BJ (cell line): Measurements from ENCODE around the gene TERB1. TPM values are rescaled to one million over a fixed set of nuclear protein-coding genes. Genes with fewer than 3 reads are reported as not detected.

Experiments
- CTCF ChIA-PET: fragments of 350-600 bp; formaldehyde crosslinking; extraction: SDS; loops from one replicate; lab custom pipeline; 2021; ENCODE audit warnings: antibody characterized with exemption, inconsistent platforms; lab: Yijun Ruan, JAX
- POLR2A ChIA-PET: fragments of 300-600 bp; sonication (Branson Sonifier 250); formaldehyde crosslinking; extraction: SDS; loops from one replicate; lab custom pipeline; 2021; ENCODE audit warnings: antibody characterized with exemption; lab: Charles Lee
- DNase-seq: peaks from one replicate; pipeline ENCODE4 v3.0.0-alpha.2; 2011; ENCODE audit warnings: low read depth
- H3K27me3 ChIP-seq: 2 replicates; pipeline ENCODE4 v1.6.0; 2011; ENCODE audit warnings: low read length; ENCODE audit not compliant: control insufficient read depth, insufficient read depth
- H3K36me3 ChIP-seq: 2 replicates; pipeline ENCODE4 v1.5.1; 2011; ENCODE audit warnings: low read length; ENCODE audit not compliant: control insufficient read depth, insufficient read depth
- H3K4me3 ChIP-seq: 2 replicates; pipeline ENCODE4 v1.5.1; 2011; ENCODE audit warnings: low read depth, mild to moderate bottlenecking, control low read depth, low read length
- polyA plus RNA-seq: library from polyadenylated mRNA; depleted of rRNA; stranded (reverse); fragments of >200 nt; gene quantifications from 2 replicates; pipeline ENCODE4 v1.2.3, GENCODE V29; 2011
- TF ChIP-seq, protein P1 (sequence below): IDR thresholded peaks from 2 replicates; pipeline ENCODE4 v1.5.1; 2011; ENCODE audit warnings: low read depth, mild to moderate bottlenecking, control low read depth, inconsistent platforms, low read length, moderate library complexity; ENCODE audit not compliant: insufficient read depth

The TERB1 gene
- polyA plus RNA-seq, 1 experiment: not detected

DNA sequence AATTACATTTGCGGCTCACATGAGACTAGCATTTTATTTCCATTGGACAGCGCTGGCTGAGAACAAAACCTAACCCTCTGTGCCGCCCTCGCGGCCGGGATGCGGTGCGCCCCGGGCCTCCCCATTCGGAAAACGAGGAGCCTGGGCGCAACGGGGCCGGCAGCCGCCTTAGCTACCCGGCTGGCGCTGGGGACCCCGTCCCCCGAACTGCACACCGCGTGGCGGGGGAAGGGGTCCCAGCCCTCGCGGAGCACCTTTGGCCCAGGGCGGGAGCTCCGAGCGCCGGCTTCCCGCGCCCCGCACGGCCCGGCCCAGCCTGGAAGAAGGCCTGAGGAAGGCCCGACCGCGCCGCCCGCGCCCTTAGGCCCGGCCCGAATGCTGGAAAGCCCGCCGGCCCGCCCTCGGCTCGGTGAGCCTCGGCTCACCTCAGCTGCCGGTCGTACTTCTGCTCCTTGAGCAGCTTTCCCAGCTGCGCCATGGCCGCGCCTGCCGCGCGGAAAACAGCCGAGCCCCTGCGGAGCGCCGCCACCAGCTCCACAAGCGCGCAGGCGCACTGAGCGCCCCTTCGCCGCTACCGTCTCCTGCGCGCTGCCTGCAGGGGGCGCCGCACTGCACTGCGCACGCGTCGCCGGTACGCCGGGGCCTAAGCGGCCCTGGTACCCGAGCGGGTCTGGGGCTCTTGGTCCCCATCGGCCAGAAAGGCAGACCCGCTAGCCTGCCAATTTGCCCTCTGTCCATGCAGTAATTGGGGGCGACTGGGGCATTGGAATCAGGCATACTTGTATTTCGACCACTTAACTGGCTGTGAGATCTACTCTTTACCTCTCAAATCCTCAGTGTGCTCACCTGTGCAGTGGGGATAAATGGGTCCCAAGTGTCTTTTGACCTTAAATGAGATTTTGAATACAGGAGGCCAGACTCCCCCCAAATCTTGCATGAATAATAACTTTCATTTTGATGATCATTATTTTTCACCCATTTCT lies 29.3 kb upstream of the TERB1 start, which contains the start of gene NAE1:
TSS of gene NAE1 (minus strand) at position 555 of the 983 bp plus-strand sequence. CDS start at position 478, 77 bp downstream.
- TF ChIP-seq, protein P1, sequence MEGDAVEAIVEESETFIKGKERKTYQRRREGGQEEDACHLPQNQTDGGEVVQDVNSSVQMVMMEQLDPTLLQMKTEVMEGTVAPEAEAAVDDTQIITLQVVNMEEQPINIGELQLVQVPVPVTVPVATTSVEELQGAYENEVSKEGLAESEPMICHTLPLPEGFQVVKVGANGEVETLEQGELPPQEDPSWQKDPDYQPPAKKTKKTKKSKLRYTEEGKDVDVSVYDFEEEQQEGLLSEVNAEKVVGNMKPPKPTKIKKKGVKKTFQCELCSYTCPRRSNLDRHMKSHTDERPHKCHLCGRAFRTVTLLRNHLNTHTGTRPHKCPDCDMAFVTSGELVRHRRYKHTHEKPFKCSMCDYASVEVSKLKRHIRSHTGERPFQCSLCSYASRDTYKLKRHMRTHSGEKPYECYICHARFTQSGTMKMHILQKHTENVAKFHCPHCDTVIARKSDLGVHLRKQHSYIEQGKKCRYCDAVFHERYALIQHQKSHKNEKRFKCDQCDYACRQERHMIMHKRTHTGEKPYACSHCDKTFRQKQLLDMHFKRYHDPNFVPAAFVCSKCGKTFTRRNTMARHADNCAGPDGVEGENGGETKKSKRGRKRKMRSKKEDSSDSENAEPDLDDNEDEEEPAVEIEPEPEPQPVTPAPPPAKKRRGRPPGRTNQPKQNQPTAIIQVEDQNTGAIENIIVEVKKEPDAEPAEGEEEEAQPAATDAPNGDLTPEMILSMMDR: peak; percentile 86
- DNase-seq: peak; percentile 32
- CTCF ChIA-PET: interaction anchor here (0.6 to 3.5 kb wide), 51 partner anchors 8 to 433 kb away, joined by 3 to 50 read pairs (median 4); partner anchors contain the start of genes CA7 and DYNC1LI2

DNA sequence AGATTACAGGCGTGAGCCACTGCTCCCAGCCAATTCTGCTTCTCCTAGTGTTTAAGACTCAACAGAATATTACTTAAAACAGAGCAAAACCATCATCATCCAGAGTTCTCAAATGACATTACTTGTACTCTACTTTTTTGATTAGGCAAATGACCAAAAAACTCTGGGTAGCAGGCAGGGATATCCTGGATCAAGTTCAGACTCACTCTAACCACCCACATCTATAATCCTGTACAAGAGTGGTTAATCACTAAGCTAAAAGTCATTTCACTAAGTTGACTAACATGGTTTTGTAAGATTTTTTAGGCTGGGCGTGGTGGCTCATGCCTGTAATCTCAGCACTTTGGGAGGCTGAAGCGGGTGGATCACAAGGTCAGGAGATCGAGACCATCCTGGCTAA lies 22.6 kb upstream of the TERB1 start:
- Histone ChIP-seq H3K36me3 (peaks cover 11% of the 10 kb centered on the region), H3K27me3 (no peaks in the 10 kb centered on the region), H3K4me3 (no peak overlapping the region)
- CTCF ChIA-PET: interaction anchor here (1.2 to 3.6 kb wide), 4 partner anchors 9 to 49 kb away, joined by 3 to 16 read pairs (median 6); no protein-coding TSS in a partner anchor
- TF ChIP-seq, protein P1: no peak
- no peak for DNase-seq
- POLR2A ChIA-PET: no interaction called here

More for the DNA sequence above, 29.3 kb upstream of the TERB1 start, which contains the start of gene NAE1:
- POLR2A ChIA-PET: no interaction called here
- H3K36me3 ChIP-seq: peaks cover under 1% of the 10 kb centered on the region; the same call in 1 of the 2 replicates
- peak within 1 kb of the TSS; percentile 73 for H3K4me3 ChIP-seq
- H3K27me3 ChIP-seq: no peaks in the 10 kb centered on the region

DNA sequence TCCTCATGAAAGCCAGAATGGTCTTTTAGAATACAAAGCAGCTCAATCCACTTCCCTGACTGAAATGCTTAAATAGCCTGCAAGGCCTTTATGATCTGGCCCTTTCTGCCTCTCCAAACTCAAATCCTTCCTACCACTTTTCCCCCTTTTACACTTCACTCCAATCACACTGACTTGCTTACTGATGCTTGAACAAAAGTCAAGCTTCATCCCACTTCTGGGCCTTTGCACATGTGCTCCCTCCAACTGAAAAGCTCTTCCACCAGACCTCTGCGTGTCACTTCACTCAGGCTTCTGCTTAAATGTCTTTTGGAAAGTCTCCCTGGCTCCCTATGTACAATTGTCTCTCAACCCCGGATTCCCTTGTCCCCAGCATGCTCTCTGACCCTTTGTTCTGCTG lies 13.3 kb upstream of the TERB1 start:
- CTCF ChIA-PET: interaction anchor here (0.7 to 1.5 kb wide), 5 partner anchors 9 to 408 kb away, joined by 3 to 5 read pairs (median 3); partner anchors contain the start of gene NAE1
- POLR2A ChIA-PET: no interaction called here
- TF ChIP-seq, protein P1: no peak
- Histone ChIP-seq H3K27me3 (no peaks in the 10 kb centered on the region), H3K36me3 (peaks cover 7% of the 10 kb centered on the region), H3K4me3 (no peak overlapping the region)
- no peak for DNase-seq

DNA sequence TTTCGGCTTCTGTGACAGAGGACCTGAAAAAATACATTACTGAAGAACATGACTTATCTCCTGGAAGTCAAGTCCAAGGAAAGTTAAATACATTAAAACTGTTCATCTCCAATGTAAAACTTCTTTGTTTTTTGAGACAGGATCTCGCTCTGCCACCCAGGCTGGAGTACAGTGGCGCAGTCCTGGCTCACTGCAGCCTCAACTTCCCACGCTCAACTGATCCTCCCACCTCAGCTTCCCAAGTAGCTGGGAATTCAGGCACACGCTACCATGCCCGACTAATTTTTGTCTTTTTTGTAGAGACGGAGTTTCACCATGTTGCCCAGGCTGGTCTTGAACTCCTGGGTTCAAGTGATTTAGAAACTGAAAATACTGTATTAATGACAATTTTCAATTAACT lies 9.7 kb upstream of the TERB1 start:
- no peaks in the 10 kb centered on the region for H3K27me3 ChIP-seq
- H3K36me3 ChIP-seq: peaks cover 6% of the 10 kb centered on the region
- ChIA-PET POLR2A (no interaction called here), CTCF (interaction anchor here (0.6 kb wide), 1 partner anchor 19 kb away, joined by 3 read pairs; no protein-coding TSS in a partner anchor)
- TF ChIP-seq, protein P1: no peak
- no peak for DNase-seq
- H3K4me3 ChIP-seq: no peak overlapping the region

DNA sequence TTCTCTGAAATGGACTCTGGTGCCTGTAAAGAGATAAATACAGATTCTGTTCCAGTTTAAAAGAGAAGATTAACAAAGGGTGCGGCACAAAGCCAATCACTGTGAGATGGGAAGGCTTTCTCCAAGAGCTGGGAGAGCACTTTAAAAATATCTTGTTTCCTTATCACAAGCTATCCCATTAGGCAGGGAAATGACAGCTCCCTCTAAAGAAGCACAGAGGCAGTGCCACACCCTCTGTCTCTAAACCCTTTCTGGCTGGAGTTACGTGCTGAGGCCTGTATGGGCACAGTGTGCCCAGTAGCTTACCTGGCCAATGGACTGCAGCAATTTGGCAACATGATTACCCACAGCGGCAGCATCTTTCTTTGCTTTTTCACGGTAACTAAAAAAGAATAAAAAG lies 9.0 kb upstream of the TERB1 start:
- peaks cover 7% of the 10 kb centered on the region for H3K36me3 ChIP-seq
- ChIA-PET CTCF (interaction anchor here (0.6 kb wide), 1 partner anchor 20 kb away, joined by 3 read pairs; no protein-coding TSS in a partner anchor), POLR2A (no interaction called here)
- H3K27me3 ChIP-seq: no peaks in the 10 kb centered on the region
- DNase-seq: no peak
- TF ChIP-seq, protein P1: no peak
- H3K4me3 ChIP-seq: no peak overlapping the region
